Head of caudate nucleus (tissue), 42 donors: ENCODE results near the gene RORC.
A peak's percentile ranks its signal among the peaks of the same experiment; 100 is the strongest.

Experiments used
- DNase-seq, 42 donors: peaks; one replicate each; pipeline versions ENCODE4 v3.0.0 to v3.0.0-alpha.2; 2020 to 2021; ENCODE audit warnings: mixed read lengths in 7 of 42
- intact Hi-C: fragments of 100-400 bp; cut with DNase I; formaldehyde crosslinking; loops from one replicate; pipeline ENCODE4 v1.15.0; 2022

RORC gene

DNA sequence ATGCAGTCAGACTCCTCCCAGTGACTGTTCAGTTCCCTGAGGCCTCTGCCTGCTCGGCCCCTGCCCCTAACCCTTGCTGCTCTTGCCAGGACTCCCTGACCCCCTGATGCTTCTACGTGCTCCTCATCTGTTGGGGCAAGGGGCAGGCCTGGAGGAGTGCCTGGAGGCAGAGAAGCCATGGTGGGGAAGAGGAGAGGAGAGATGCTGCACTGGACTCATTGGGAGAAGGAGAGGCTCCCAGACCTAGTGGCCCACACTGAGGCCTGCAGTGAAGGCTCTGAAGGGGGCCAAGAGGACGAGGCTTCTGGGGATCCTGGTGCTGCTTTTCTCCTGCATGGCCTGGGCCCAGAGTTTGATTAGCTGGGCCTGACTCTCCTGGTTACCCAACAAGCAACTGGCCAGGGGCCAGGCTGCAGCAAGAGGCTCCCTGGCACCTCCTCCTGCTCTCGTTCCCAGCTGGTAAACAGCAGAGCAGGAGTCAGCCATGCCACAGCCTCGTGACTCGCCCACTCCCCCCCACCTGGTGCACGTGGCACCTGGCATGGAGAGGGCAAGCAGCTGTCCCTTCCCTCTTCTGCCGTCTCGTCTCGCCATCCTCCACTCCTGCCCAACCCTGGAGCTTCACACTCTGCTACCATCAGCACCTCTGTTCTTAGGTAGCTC lies 847 bp upstream of the RORC start:
- intact Hi-C loops: no loop called here
- peak in 38 of 42 donors; percentile 13 to 78 (median 50) for DNase-seq

DNA sequence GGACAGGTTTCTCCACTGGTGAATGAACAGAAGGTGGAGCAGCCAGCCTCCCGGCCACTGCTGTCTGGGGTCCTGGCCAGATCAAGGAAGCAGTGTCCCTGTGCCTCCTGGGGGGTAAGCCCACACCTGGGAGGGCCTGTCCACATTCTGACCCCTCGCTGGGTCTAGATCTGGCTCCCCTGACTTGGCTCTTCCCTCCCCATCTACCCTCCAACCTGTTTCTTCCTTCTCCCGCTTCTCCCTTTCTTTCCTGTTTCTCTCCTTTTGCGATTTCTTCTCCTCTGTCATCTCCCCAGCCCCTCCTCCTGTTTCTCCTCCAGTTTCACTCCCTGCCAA lies 378 bp downstream of the RORC start:
- DNase-seq: no peak
- intact Hi-C loops: no loop called here

- intact Hi-C loops: no loop called here
These were observed 1.5 kb downstream of the RORC start for GRCh38 chr1:151830055-151830454.

GRCh38 chr1:151829352-151830046 lies 2.1 kb downstream of the RORC start:
- no peak for DNase-seq
- intact Hi-C loops: no loop called here

More at GRCh38 chr1:151830055-151830454, 1.5 kb downstream of the RORC start:
- DNase-seq: no peak

DNA sequence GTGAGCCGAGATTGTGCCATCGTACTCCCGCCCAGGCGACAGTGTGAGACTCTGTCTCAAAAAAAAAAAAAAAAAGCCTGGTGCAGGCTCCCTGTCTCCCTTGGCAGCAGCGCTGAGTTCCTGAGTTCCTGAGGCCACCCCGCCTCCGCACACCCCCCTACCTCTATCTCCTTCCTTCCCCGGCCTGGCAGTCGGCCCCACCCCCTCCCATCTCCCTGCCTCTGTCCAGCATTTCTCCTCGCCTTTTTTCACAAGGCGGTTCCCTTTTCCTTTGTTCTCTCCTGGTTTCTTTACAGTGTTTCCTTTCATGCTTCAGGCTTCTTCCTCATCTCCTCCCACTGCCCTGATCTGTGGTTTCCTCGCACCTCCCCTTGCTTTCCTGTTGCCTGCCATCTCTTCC lies 2.7 kb downstream of the RORC start:
- DNase-seq: no peak
- intact Hi-C loops: no loop called here

DNA sequence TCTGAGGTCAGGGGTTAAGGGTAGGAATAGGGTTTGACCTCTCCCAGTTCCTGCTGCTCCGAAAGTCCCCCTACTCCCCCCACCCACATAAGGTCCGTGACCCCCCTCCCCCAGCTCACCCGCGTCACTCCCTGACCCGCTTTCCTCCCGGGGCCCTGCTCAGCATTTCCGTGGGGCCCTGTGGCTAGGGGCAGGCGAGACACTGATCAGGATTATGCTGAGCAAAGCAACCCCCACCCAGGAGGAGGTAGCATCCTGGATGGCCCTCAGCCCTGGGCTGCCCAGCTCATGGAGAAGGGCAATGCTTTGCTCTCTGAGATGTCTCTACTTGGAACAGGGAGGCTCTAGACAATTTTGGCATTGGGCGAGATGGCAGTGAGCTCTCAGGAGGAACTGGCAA lies 3.7 kb downstream of the RORC start:
- intact Hi-C loops: no loop called here
- no peak for DNase-seq

DNA sequence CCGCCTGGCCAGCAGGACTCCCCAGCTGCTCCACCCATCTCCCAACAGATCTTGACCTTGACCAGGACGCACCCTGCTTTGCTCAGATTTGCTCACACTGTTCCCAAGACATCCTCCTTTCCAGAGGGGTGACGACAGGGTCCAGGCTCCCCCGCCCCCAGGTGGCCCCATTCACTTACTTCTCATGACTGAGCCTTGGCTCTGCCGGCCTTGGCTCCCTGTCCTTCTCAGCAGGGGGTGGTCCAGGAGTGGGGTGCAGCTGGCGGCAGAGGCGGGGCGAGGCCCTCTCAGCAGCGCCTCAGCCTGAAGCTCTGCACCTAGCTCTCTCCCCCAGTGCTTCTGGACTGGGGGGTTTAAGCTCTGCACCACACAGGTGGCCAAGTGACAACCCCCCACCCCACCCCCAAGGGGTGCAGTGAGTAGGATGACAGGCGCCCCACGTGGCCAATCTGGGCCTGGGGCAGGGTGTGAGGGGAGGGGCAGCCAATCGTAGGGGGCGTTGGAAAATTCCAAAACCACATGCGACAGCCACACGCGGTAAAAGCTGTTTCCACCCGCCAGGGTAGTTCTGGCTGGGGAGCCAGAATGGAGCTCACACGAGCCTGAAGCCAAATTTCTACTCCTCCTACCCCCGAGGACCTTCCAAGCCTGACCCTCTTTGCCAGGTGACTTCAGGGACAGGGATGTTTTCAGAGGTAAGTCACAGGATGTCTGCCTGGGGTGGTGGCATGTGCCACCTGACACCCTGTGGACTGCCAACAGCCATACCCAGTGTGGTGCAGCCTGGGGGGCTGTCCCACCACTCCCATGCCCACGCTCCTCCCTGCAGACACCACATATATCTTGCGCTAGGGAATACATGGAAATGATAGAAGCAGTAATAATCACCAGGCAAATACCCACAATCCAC lies 5.6 kb downstream of the RORC start:
- intact Hi-C loops: no loop called here
- DNase-seq: no peak

GRCh38 chr1:151825204-151825603 lies 6.4 kb downstream of the RORC start:
- peak in 1 of 42 donors; percentile 22 for DNase-seq

GRCh38 chr1:151823175-151823574 lies 8.4 kb downstream of the RORC start:
- intact Hi-C loops: no loop called here
- no peak for DNase-seq

More at GRCh38 chr1:151825204-151825603, 6.4 kb downstream of the RORC start:
- intact Hi-C loops: no loop called here

- intact Hi-C loops: no loop called here
- DNase-seq: no peak
These were observed 9.2 kb downstream of the RORC start for GRCh38 chr1:151822404-151822803.

DNA sequence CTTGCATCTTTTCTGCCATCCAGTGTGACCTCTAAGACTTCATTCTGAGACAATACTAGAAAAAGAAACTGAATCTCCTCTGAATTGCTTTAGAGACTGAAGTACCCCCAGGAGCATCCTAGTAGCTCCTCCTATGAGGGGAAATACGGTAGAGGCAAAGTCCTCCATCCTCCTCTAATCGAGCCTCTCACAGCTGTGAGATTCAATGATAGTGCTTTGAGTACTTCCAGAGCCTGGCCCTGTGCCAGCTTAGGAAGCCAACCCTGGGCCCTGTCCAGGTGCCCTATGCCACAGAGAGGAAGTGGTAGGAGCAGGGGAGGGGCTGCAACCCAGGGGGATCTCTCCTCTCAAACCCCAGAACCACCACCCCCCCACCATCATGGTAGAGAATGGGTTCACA lies 10.7 kb downstream of the RORC start:
- no peak for DNase-seq
- intact Hi-C loops: no loop called here

DNA sequence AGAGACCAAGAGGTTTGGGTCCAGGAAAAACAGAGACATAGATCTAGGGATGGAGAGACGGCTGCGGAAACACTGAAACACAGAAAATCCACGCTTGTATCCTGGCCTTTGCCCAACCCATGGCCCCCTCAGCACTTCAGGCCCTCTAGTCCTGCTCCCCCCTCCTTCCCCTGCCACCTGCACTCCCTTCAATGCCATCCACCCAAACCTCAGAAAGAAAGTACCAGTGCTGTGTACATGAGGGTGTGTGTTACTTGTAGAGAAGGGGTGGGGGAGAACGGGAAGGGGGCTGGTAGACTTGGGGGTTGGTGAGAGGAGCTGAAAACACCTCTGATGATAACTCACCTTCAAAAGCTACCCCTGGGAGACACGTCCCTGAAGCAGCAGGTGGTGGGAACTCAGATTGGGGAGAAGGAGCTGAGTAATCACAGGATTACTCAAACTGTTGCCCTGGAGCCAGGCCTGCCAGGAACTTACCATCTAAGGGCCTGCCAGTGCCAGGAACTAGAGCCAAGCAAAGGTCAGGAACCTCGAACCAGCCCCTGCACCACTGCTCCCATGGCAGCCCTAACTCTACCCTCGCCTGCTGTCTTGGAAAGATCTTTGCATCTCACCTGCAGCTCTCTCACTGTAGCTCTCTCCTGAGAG lies 11.5 kb downstream of the RORC start:
- peak in 1 of 42 donors; percentile 58 for DNase-seq
- intact Hi-C loops: no loop called here

- DNase-seq: no peak
- intact Hi-C loops: no loop called here
These were observed 12.3 kb downstream of the RORC start for GRCh38 chr1:151819227-151819835.

DNA sequence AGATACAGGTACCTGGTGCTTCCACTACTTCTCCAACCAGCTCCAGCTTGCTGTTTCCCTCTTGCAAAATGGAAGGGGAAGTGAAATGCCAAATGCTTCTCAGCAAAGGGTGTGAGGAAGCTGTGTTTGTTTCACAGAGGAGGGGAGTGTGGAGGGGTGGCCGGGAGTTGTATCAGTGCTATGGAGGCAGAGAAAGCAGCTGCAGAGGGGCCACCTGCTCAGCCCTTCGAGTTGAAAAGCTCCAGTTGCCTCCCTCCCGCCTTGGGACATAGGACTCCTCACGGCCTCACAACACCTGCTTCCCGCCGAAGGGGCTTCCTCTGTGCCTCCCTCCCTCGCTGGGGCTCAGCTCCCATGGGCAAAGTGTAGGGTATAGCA lies 14.3 kb downstream of the RORC start:
- DNase-seq: no peak
- intact Hi-C loops: no loop called here

GRCh38 chr1:151816548-151817352 lies 14.9 kb downstream of the RORC start:
- DNase-seq: no peak
- intact Hi-C loops: no loop called here

DNA sequence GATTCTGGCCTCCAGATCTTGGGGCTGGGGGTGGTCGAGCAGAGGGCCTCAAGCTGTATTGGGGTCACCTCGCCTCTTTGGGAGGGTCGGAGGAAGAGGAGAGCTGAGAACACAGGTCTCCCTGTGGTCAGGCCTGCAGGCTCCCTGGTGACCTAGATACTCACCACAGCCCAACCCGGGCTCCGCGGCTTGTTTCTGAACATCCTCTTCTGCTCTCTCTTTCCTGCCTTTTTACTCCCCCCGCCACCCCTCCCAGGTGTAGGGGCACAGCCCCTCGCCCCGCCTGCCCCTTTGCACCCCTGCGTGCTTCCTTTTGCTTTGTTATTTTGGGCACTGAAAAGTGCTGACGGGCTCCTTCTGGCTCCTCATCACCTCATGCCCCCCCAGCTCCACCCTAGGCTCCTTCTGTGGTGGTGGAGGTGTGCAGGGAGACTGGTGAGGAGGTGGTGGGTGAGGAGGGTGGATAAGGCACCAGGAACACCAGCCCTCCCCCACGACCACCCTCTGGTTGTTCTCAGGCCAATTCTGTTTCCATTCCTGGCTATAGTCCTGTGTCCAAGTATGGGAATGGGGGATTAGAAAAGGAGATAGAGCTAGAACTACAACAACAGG lies 15.8 kb downstream of the RORC start:
- intact Hi-C loops: no loop called here
- DNase-seq: no peak

GRCh38 chr1:151814971-151815545 lies 16.5 kb downstream of the RORC start:
- no peak for DNase-seq
- intact Hi-C loops: no loop called here

DNA sequence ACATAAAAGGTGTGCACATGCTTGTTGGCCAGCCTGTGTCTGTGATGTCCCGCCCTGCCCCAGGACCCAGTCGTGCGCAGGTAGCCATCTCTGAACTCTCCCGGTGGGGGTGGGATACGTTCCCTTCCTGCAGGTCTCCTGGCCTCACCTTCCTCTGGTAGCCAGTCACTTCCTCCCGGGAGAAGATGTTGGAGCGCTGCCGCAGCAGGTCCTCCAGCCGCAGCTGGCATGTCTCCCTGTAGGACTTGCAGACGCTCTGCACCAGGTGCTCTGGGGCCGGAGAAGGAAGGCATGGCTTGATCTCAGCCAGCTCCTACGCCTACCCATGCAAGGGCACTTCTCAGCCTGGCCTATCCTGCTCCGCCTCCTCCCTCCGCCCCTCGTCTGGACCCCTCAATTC lies 17.2 kb downstream of the RORC start:
- intact Hi-C loops: no loop called here
- DNase-seq: no peak
